GM18867 (cell line): ENCODE results near the gene DYRK1A.

ENCODE experiments used
- ATAC-seq: cut with Tn5 transposase; IDR thresholded peaks from one replicate; pipeline ENCODE4 v1.9.1; 2021; ENCODE audit warnings: mild to moderate bottlenecking, moderate library complexity; ENCODE audit not compliant: unreplicated experiment

The DYRK1A gene

GRCh38 chr21:37475186-37475868 lies 108.8 kb downstream of the DYRK1A start:
- no peak for ATAC-seq

- no peak for ATAC-seq
These were observed 112.2 kb downstream of the DYRK1A start for GRCh38 chr21:37478794-37479193.

- ATAC-seq, result no peak
These were observed 117.2 kb downstream of the DYRK1A start for GRCh38 chr21:37483776-37484175.

- no peak for ATAC-seq
These were observed 118.2 kb downstream of the DYRK1A start for GRCh38 chr21:37484535-37485474.

GRCh38 chr21:37489553-37489952 lies 123.0 kb downstream of the DYRK1A start:
- ATAC-seq, result no peak

GRCh38 chr21:37490084-37490483 lies 123.5 kb downstream of the DYRK1A start:
- ATAC-seq, result no peak

- no peak for ATAC-seq
These were observed 130.4 kb downstream of the DYRK1A start for GRCh38 chr21:37496972-37497371.

- no peak for ATAC-seq
These were observed 132.1 kb downstream of the DYRK1A start for GRCh38 chr21:37498664-37499063.

GRCh38 chr21:37502947-37503346 lies 136.4 kb downstream of the DYRK1A start:
- no peak for ATAC-seq

- ATAC-seq, result no peak
These were observed 137.4 kb downstream of the DYRK1A start for GRCh38 chr21:37503848-37504467.

- no peak for ATAC-seq
These were observed 139.4 kb downstream of the DYRK1A start for GRCh38 chr21:37505963-37506362.

GRCh38 chr21:37507716-37508115 lies 141.1 kb downstream of the DYRK1A start:
- ATAC-seq, result peak; percentile 45

GRCh38 chr21:37508341-37508740 lies 141.8 kb downstream of the DYRK1A start:
- peak; percentile 12 for ATAC-seq

- no peak for ATAC-seq
These were observed 143.3 kb downstream of the DYRK1A start for GRCh38 chr21:37509802-37510393.

GRCh38 chr21:37511848-37512247 lies 145.3 kb downstream of the DYRK1A start:
- no peak for ATAC-seq

GRCh38 chr21:37513383-37513782 lies 146.8 kb downstream of the DYRK1A start:
- no peak for ATAC-seq

- ATAC-seq, result no peak
These were observed 147.6 kb downstream of the DYRK1A start for GRCh38 chr21:37514038-37514667.

- no peak for ATAC-seq
These were observed 150.4 kb downstream of the DYRK1A start for GRCh38 chr21:37516998-37517397.

GRCh38 chr21:37520801-37521200 lies 154.2 kb downstream of the DYRK1A start:
- no peak for ATAC-seq

GRCh38 chr21:37521658-37522057 lies 155.1 kb downstream of the DYRK1A start:
- ATAC-seq, result no peak
